ENCODE data around the gene KIAA1549.

- TF ChIP-seq CTCF (conservative IDR thresholded peaks at IDR 0.05; ENCODE audit: low read depth, low read length) (no peak), POLR2A (IDR thresholded peaks at IDR 0.05; ENCODE audit: low read depth, low read length) (no peak), CEBPB (IDR thresholded peaks at IDR 0.05; ENCODE audit: low read depth, low read length) (no peak), ELK1 (IDR thresholded peaks at IDR 0.05; ENCODE audit: borderline replicate concordance, low read depth, low read length) (no peak), BHLHE40 (IDR thresholded peaks at IDR 0.05; ENCODE audit: low read depth, low read length) (no peak), USF2 (IDR thresholded peaks at IDR 0.05; ENCODE audit: low read depth, low read length) (no peak), RCOR1 (IDR thresholded peaks at IDR 0.05; ENCODE audit: insufficient replicate concordance, low read length) (no peak), RFX5 (IDR thresholded peaks at IDR 0.05; ENCODE audit: low read depth, low read length) (no peak), RAD21 (IDR thresholded peaks at IDR 0.05; ENCODE audit: low read length) (no peak), NFE2L2 (IDR thresholded peaks at IDR 0.05; ENCODE audit: low read depth, low read length) (no peak)
Measured at GRCh38 chr7:138879356-138879755, 101.8 kb downstream of the KIAA1549 start.
